HCT116 (cell line): ENCODE results near the gene ZSWIM5. TPM values are rescaled to one million over a fixed set of nuclear protein-coding genes. Genes with fewer than 3 reads are reported as not detected.

Experiments
- ATAC-seq: fragments of 200-7000 bp; cut with Tn5 transposase; 2 replicates; pipeline ENCODE4 v1.9.1; 2020; ENCODE audit warnings: mild to moderate bottlenecking, moderate library complexity
- BruUV-seq: library from RNA; stranded (reverse); fragments of 400-500 nt; replicated peaks from 2 replicates; lab custom pipeline; 2021; lab: Mats Ljungman, UMichigan
- CTCF ChIA-PET: fragments of 300-600 bp; sonication (Branson Sonifier 250); formaldehyde crosslinking; loops from one replicate; lab custom pipeline; 2021; ENCODE audit warnings: antibody characterized with exemption; lab: Charles Lee
- POLR2A ChIA-PET: fragments of 300-600, 350-600 bp; sonication (Branson Sonifier 250); formaldehyde crosslinking; loops from one replicate; lab custom pipeline; 2021; ENCODE audit warnings: antibody characterized with exemption; lab: Charles Lee
- RAD21 ChIA-PET, 2 experiments: fragments of 300-600 bp; sonication (Branson Sonifier 250); formaldehyde crosslinking; loops; one replicate each; lab custom pipeline; 2023; ENCODE audit warnings: low total read pairs in 2 of 2; ENCODE audit not compliant: uncharacterized antibody in 2 of 2, unreplicated experiment in 2 of 2, low non-redundant PET in 1 of 2; lab: Charles Lee
- DNase-seq: peaks from one replicate; pipeline ENCODE4 v3.0.0-alpha.2; 2010; ENCODE audit warnings: low read depth, low spot score
- H2AFZ ChIP-seq: fragments of 200-600 bp; shearing (Covaris generic), sonication (generic); 2 replicates; pipeline ENCODE4 v1.6.1; 2017; ENCODE audit warnings: low read depth, mixed run types, mixed read lengths, antibody characterized with exemption, low read length; ENCODE audit not compliant: poor library complexity, severe bottlenecking
- H3K27ac ChIP-seq: 2 replicates; pipeline ENCODE4 v1.5.1; 2012; ENCODE audit warnings: low read depth, low read length
- H3K27me3 ChIP-seq: fragments of 200-600 bp; sonication (generic); 2 replicates; pipeline ENCODE4 v1.6.1; 2016; ENCODE audit warnings: mixed run types, low read length, mixed read lengths; ENCODE audit not compliant: insufficient read depth
- H3K36me3 ChIP-seq, 2 experiments: fragments of 200-500 bp in 1 of 2; fragments of 200-600 bp in 1 of 2; sonication (Bioruptor generic) in 1 of 2; sonication (generic) in 1 of 2; 2 replicates each; pipeline versions ENCODE4 v1.5.1 to v1.6.1; 2014 to 2016; ENCODE audit warnings: low read length in 2 of 2, inconsistent platforms in 1 of 2, mixed read lengths in 1 of 2, mixed run types in 1 of 2; ENCODE audit not compliant: insufficient read depth in 2 of 2, control insufficient read depth in 1 of 2
- H3K4me1 ChIP-seq, 2 experiments: fragments of 200-600 bp in 1 of 2; sonication (generic) in 1 of 2; 2 replicates each; pipeline versions ENCODE4 v1.5.1 to v1.6.1; 2012 to 2017; ENCODE audit warnings: low read length in 2 of 2, inconsistent platforms in 1 of 2, mild to moderate bottlenecking in 1 of 2, mixed read lengths in 1 of 2, mixed run types in 1 of 2, moderate library complexity in 1 of 2; ENCODE audit not compliant: insufficient read depth in 2 of 2, control insufficient read depth in 1 of 2
- H3K4me2 ChIP-seq: fragments of 200-600 bp; sonication (generic); 2 replicates; pipeline ENCODE4 v1.6.1; 2017; ENCODE audit warnings: mixed run types, low read length, mixed read lengths
- H3K4me3 ChIP-seq, 2 experiments: fragments of 200-600 bp in 1 of 2; sonication (generic) in 1 of 2; replicated peaks in 1 of 2; 2 replicates each; pipeline ENCODE4 v1.5.1; 2011 to 2016; ENCODE audit warnings: low read length in 2 of 2, control low read depth in 1 of 2, low read depth in 1 of 2, mild to moderate bottlenecking in 1 of 2, mixed read lengths in 1 of 2, mixed run types in 1 of 2
- H3K79me2 ChIP-seq: fragments of 200-600 bp; sonication (generic); 2 replicates; pipeline ENCODE4 v1.6.1; 2017; ENCODE audit warnings: mild to moderate bottlenecking, mixed run types, low read length, moderate library complexity, mixed read lengths; ENCODE audit not compliant: insufficient read depth
- H3K9ac ChIP-seq: fragments of 200-600 bp; sonication (generic); 2 replicates; pipeline ENCODE4 v1.6.1; 2016; ENCODE audit warnings: low read length, mixed read lengths
- H3K9me2 ChIP-seq: fragments of 200-600 bp; sonication (generic), shearing (Covaris generic); 2 replicates; pipeline ENCODE4 v1.6.1; 2017; ENCODE audit warnings: mixed run types, mild to moderate bottlenecking, moderate library complexity; ENCODE audit not compliant: insufficient read depth
- H3K9me3 ChIP-seq, 2 experiments: fragments of 200-500 bp in 1 of 2; fragments of 200-600 bp in 1 of 2; sonication (Bioruptor generic) in 1 of 2; sonication (generic) in 1 of 2; 2 replicates each; pipeline ENCODE4 v1.6.1; 2014 to 2017; ENCODE audit warnings: low read length in 2 of 2, mixed read lengths in 2 of 2, inconsistent platforms in 1 of 2, low read depth in 1 of 2, mild to moderate bottlenecking in 1 of 2, mixed run types in 1 of 2, moderate library complexity in 1 of 2; ENCODE audit not compliant: control insufficient read depth in 1 of 2, insufficient read depth in 1 of 2
- H4K20me1 ChIP-seq: fragments of 200-600 bp; sonication (generic), shearing (Covaris generic); 2 replicates; pipeline ENCODE4 v1.6.1; 2017; ENCODE audit warnings: mixed run types, mild to moderate bottlenecking, moderate library complexity; ENCODE audit not compliant: insufficient read depth
- CBX3 ChIP-seq: IDR thresholded peaks from 2 replicates; pipeline ENCODE4 v1.6.1; 2012; ENCODE audit warnings: low read depth
- CEBPB ChIP-seq: IDR thresholded peaks from 2 replicates; pipeline ENCODE4 v1.6.1; 2012; ENCODE audit warnings: low read depth
- EGR1 ChIP-seq: IDR thresholded peaks from 2 replicates; pipeline ENCODE4 v1.6.1; 2012; ENCODE audit warnings: low read depth
- FOSL1 ChIP-seq: IDR thresholded peaks from 2 replicates; pipeline ENCODE4 v1.6.1; 2012; ENCODE audit warnings: low read depth
- JUND ChIP-seq: IDR thresholded peaks from 2 replicates; pipeline ENCODE4 v1.6.1; 2012
- MAX ChIP-seq: IDR thresholded peaks from 2 replicates; pipeline ENCODE4 v1.6.1; 2012
- SIN3A ChIP-seq: IDR thresholded peaks from 2 replicates; pipeline ENCODE4 v1.6.1; 2012; ENCODE audit warnings: low read depth
- TCF7L2 ChIP-seq: IDR thresholded peaks from 2 replicates; pipeline ENCODE4 v1.7.0; 2011; ENCODE audit warnings: borderline replicate concordance, inconsistent platforms; ENCODE audit not compliant: insufficient read depth, insufficient read length; ENCODE audit errors: extremely low read depth
- ZFX ChIP-seq: fragments of 450-650 bp; IDR thresholded peaks from 2 replicates; pipeline ENCODE4 v1.6.1; 2017
- intact Hi-C: fragments of 100-400 bp; cut with micrococcal nuclease; formaldehyde crosslinking; loops from 2 replicates; pipeline ENCODE4 v1.10.0; 2022
- total RNA-seq: library from RNA; stranded (reverse); gene quantifications from one replicate; pipeline ENCODE4 v1.2.1, GENCODE V29; 2021; ENCODE audit not compliant: unreplicated experiment
- TF ChIP-seq, protein P1 (sequence below), 3 experiments: fragments of 200-600 bp in 1 of 3; sonication (generic) in 1 of 3; IDR thresholded peaks in 2 of 3; conservative IDR thresholded peaks in 1 of 3; 2 replicates each; pipeline ENCODE4 v1.5.1; 2012 to 2017; ENCODE audit warnings: low read depth in 2 of 3, low read length in 2 of 3, antibody characterized with exemption in 1 of 3, borderline replicate concordance in 1 of 3, control low read depth in 1 of 3, mild to moderate bottlenecking in 1 of 3, mixed read lengths in 1 of 3, mixed run types in 1 of 3, moderate library complexity in 1 of 3; ENCODE audit not compliant: insufficient read depth in 1 of 3
- TF ChIP-seq, protein P2 (sequence below): IDR thresholded peaks from 2 replicates; pipeline ENCODE4 v1.6.1; 2012; ENCODE audit warnings: low read depth
- TF ChIP-seq, protein P3 (sequence below): IDR thresholded peaks from 2 replicates; pipeline ENCODE4 v1.6.1; 2012

Gene ZSWIM5
- total RNA-seq, 1 experiment from 2014 or later = 1.1 TPM

GRCh38 chr1:45172005-45172404 is 34.4 kb downstream of the ZSWIM5 start (continued):
- TF ChIP-seq EGR1 = no peak
- TF ChIP-seq, protein P1, sequence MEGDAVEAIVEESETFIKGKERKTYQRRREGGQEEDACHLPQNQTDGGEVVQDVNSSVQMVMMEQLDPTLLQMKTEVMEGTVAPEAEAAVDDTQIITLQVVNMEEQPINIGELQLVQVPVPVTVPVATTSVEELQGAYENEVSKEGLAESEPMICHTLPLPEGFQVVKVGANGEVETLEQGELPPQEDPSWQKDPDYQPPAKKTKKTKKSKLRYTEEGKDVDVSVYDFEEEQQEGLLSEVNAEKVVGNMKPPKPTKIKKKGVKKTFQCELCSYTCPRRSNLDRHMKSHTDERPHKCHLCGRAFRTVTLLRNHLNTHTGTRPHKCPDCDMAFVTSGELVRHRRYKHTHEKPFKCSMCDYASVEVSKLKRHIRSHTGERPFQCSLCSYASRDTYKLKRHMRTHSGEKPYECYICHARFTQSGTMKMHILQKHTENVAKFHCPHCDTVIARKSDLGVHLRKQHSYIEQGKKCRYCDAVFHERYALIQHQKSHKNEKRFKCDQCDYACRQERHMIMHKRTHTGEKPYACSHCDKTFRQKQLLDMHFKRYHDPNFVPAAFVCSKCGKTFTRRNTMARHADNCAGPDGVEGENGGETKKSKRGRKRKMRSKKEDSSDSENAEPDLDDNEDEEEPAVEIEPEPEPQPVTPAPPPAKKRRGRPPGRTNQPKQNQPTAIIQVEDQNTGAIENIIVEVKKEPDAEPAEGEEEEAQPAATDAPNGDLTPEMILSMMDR (IDR thresholded peaks at IDR 0.05 in 2 of 3, conservative IDR thresholded peaks at IDR 0.05 in 1 of 3; ENCODE audit: borderline replicate concordance in 1 of 3, insufficient read depth in 1 of 3, low read depth in 2 of 3, low read length in 2 of 3) = no peak
- TF ChIP-seq MAX = no peak
- no peak for TF ChIP-seq CEBPB
- TF ChIP-seq, protein P2, sequence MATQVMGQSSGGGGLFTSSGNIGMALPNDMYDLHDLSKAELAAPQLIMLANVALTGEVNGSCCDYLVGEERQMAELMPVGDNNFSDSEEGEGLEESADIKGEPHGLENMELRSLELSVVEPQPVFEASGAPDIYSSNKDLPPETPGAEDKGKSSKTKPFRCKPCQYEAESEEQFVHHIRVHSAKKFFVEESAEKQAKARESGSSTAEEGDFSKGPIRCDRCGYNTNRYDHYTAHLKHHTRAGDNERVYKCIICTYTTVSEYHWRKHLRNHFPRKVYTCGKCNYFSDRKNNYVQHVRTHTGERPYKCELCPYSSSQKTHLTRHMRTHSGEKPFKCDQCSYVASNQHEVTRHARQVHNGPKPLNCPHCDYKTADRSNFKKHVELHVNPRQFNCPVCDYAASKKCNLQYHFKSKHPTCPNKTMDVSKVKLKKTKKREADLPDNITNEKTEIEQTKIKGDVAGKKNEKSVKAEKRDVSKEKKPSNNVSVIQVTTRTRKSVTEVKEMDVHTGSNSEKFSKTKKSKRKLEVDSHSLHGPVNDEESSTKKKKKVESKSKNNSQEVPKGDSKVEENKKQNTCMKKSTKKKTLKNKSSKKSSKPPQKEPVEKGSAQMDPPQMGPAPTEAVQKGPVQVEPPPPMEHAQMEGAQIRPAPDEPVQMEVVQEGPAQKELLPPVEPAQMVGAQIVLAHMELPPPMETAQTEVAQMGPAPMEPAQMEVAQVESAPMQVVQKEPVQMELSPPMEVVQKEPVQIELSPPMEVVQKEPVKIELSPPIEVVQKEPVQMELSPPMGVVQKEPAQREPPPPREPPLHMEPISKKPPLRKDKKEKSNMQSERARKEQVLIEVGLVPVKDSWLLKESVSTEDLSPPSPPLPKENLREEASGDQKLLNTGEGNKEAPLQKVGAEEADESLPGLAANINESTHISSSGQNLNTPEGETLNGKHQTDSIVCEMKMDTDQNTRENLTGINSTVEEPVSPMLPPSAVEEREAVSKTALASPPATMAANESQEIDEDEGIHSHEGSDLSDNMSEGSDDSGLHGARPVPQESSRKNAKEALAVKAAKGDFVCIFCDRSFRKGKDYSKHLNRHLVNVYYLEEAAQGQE = no peak
- no peak for TF ChIP-seq CBX3

- no peak overlapping the region for H3K4me2 ChIP-seq
- RAD21 ChIA-PET = no interaction called here
- CTCF ChIA-PET = no interaction called here
- TF ChIP-seq JUND (no peak), TCF7L2 (no peak), SIN3A (no peak), FOSL1 (no peak), ZFX (no peak), CEBPB (no peak)
- TF ChIP-seq, protein P2 = no peak
- TF ChIP-seq, protein P1 (IDR thresholded peaks at IDR 0.05 in 2 of 3, conservative IDR thresholded peaks at IDR 0.05 in 1 of 3; ENCODE audit: borderline replicate concordance in 1 of 3, insufficient read depth in 1 of 3, low read depth in 2 of 3, low read length in 2 of 3) = no peak
- TF ChIP-seq, protein P3, sequence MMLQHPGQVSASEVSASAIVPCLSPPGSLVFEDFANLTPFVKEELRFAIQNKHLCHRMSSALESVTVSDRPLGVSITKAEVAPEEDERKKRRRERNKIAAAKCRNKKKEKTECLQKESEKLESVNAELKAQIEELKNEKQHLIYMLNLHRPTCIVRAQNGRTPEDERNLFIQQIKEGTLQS = no peak
- TF ChIP-seq, all 23 proteins: peak for 0
- Histone ChIP-seq H3K36me3 (no peaks in the 10 kb centered on the region), H3K9ac (no peak overlapping the region), H3K79me2 (no peaks in the 10 kb centered on the region), H3K9me2 (no peaks in the 10 kb centered on the region), H4K20me1 (no peaks in the 10 kb centered on the region), H3K9me3 (no peaks in the 10 kb centered on the region), H3K27me3 (no peaks in the 10 kb centered on the region), H3K27ac (no peak overlapping the region), H2AFZ (no peak overlapping the region), H3K4me3 (no peak overlapping the region), H3K4me1 (no peaks in the 10 kb centered on the region)
- no peak for ATAC-seq
- POLR2A ChIA-PET = no interaction called here
- intact Hi-C loops = no loop called here
- BruUV-seq = no TSS peak
- DNase-seq = no peak
Observed at GRCh38 chr1:45171575-45171974, 34.8 kb downstream of the ZSWIM5 start.
